ENCODE measurements around the gene RRM2. TPM values are rescaled to one million over a fixed set of nuclear protein-coding genes. Genes with fewer than 3 reads are reported as not detected.
"Not testable (repeated sequence)": the region's sequence is repeated elsewhere in the genome, so short reads cannot be mapped to it uniquely, and the experiment has no call there.

RRM2 gene
- total and polyA plus RNA-seq, 5 donors from 2014 or later: 7.9 to 25.8 (median 9.3) TPM

- not testable (repeated sequence) for ATAC-seq (ENCODE audit: low read depth in 2 of 2); H3K27ac Mint-ChIP-seq; H3K36me3 Mint-ChIP-seq; DNase-seq; H3K36me3 ChIP-seq (ENCODE audit: control insufficient read depth, insufficient read depth, low read length); H3K9me3 ChIP-seq (ENCODE audit: control insufficient read depth in 2 of 2, low read length in 2 of 2); H3K27ac ChIP-seq (ENCODE audit: insufficient read depth, low read length, poor library complexity, severe bottlenecking); H3K4me1 ChIP-seq (ENCODE audit: control insufficient read depth, insufficient read depth, low read length, poor library complexity, severe bottlenecking); H3K4me3 ChIP-seq (ENCODE audit: low read depth, low read length); H3K4me1 Mint-ChIP-seq; H3K9me3 Mint-ChIP-seq
- H3K27me3 ChIP-seq (ENCODE audit: control insufficient read depth, insufficient read depth, low read length): peaks cover 31% of the 10 kb centered on the region
- peaks cover 68% of the 10 kb centered on the region for H3K27me3 Mint-ChIP-seq
- H3K4me3 Mint-ChIP-seq: peak overlapping the region in 3 of 4 donors; percentile 25 to 83 (median 33)
Observed at GRCh38 chr2:10091889-10092244, 30.7 kb upstream of the RRM2 start.

- no peak for ATAC-seq (ENCODE audit: low read depth in 2 of 2)
- Mint-ChIP-seq H3K4me3 (no peak overlapping the region), H3K36me3 (peaks cover 3% of the 10 kb centered on the region), H3K27ac (no peak overlapping the region), H3K27me3 (peaks cover 51% of the 10 kb centered on the region), H3K9me3 (peaks cover 0 to 8% (median 0%) of the 10 kb centered on the region in 7 donors), H3K4me1 (peaks cover 0 to 7% (median 0%) of the 10 kb centered on the region in 4 donors)
- Histone ChIP-seq H3K27me3 (ENCODE audit: control insufficient read depth, insufficient read depth, low read length) (peaks cover 30% of the 10 kb centered on the region), H3K4me3 (ENCODE audit: low read depth, low read length) (no peak overlapping the region), H3K4me1 (ENCODE audit: control insufficient read depth, insufficient read depth, low read length, poor library complexity, severe bottlenecking) (peaks cover 5% of the 10 kb centered on the region), H3K27ac (ENCODE audit: insufficient read depth, low read length, poor library complexity, severe bottlenecking) (no peak overlapping the region), H3K9me3 (ENCODE audit: control insufficient read depth in 2 of 2, low read length in 2 of 2) (peaks cover 0 to 2% of the 10 kb centered on the region in 2 experiments), H3K36me3 (ENCODE audit: control insufficient read depth, insufficient read depth, low read length) (no peaks in the 10 kb centered on the region)
- DNase-seq: no peak
Observed at GRCh38 chr2:10094271-10094814, 28.2 kb upstream of the RRM2 start.

DNA sequence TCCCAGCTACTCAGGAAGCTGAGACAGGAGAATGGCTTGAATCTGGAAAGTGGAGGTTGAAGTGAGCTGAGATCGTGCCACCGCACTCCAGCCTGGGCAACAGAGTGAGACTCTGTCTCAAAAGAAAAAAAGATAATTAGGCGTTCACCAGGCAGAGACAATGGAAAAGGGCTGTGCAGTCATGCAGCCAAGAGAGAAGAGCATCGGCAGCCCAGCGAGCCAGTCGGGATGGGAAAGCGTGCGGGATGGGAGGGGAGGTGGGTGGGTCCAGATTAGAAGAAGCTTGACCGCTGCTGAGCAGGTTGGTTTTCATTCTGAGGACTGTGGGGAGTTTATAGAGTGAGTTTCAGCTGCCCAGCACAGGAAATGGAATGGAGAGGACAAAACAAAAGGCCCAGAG is 27.4 kb upstream of the RRM2 start:
- no peak for ATAC-seq (ENCODE audit: low read depth in 2 of 2)
- Mint-ChIP-seq H3K4me1 (peaks cover 0 to 7% (median 0%) of the 10 kb centered on the region in 4 donors), H3K27ac (no peak overlapping the region), H3K4me3 (no peak overlapping the region), H3K27me3 (peaks cover 43% of the 10 kb centered on the region), H3K9me3 (peaks cover 0 to 8% (median 0%) of the 10 kb centered on the region in 7 donors), H3K36me3 (peaks cover 3% of the 10 kb centered on the region)
- no peak overlapping the region for H3K4me3 ChIP-seq (ENCODE audit: low read depth, low read length)
- no peak overlapping the region for H3K27ac ChIP-seq (ENCODE audit: insufficient read depth, low read length, poor library complexity, severe bottlenecking)
- H3K27me3 ChIP-seq (ENCODE audit: control insufficient read depth, insufficient read depth, low read length): peaks cover 23% of the 10 kb centered on the region
- H3K36me3 ChIP-seq (ENCODE audit: control insufficient read depth, insufficient read depth, low read length): no peaks in the 10 kb centered on the region
- peaks cover 0 to 2% of the 10 kb centered on the region in 2 experiments for H3K9me3 ChIP-seq (ENCODE audit: control insufficient read depth in 2 of 2, low read length in 2 of 2)
- no peak for DNase-seq
- H3K4me1 ChIP-seq (ENCODE audit: control insufficient read depth, insufficient read depth, low read length, poor library complexity, severe bottlenecking): peaks cover 5% of the 10 kb centered on the region

DNA sequence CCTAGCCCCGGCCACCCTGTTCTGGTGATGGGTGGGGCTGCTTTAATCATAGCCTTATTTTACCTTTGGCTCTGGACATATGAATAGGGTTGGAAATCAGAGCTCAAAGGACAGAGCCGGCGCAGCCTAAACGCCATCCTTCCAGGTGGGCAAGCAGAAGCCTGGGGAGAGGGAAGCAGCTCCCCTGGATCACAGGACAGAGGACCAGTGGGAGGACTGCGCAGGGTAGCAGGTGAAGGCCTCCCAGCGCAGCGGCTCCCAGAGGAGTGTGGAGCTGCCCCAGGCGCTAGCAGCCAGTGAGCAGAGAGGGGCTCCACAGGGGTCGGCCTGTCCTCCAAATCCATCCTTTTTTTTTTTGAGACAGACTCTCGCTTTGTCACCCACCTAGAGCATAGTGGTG is 25.9 kb upstream of the RRM2 start:
- H3K4me3 ChIP-seq (ENCODE audit: low read depth, low read length): no peak overlapping the region
- Mint-ChIP-seq H3K9me3 (peaks cover 0 to 8% (median 0%) of the 10 kb centered on the region in 7 donors), H3K4me3 (no peak overlapping the region), H3K27me3 (peaks cover 32% of the 10 kb centered on the region), H3K36me3 (peaks cover 3% of the 10 kb centered on the region), H3K27ac (no peak overlapping the region), H3K4me1 (no peaks in the 10 kb centered on the region)
- no peak for ATAC-seq (ENCODE audit: low read depth in 2 of 2)
- H3K36me3 ChIP-seq (ENCODE audit: control insufficient read depth, insufficient read depth, low read length): no peaks in the 10 kb centered on the region
- no peak overlapping the region for H3K27ac ChIP-seq (ENCODE audit: insufficient read depth, low read length, poor library complexity, severe bottlenecking)
- H3K27me3 ChIP-seq (ENCODE audit: control insufficient read depth, insufficient read depth, low read length): peaks cover 17% of the 10 kb centered on the region
- H3K9me3 ChIP-seq (ENCODE audit: control insufficient read depth in 2 of 2, low read length in 2 of 2): peaks cover 0 to 2% of the 10 kb centered on the region in 2 experiments
- H3K4me1 ChIP-seq (ENCODE audit: control insufficient read depth, insufficient read depth, low read length, poor library complexity, severe bottlenecking): no peaks in the 10 kb centered on the region
- DNase-seq: no peak

- Histone ChIP-seq H3K36me3 (ENCODE audit: control insufficient read depth, insufficient read depth, low read length) (no peaks in the 10 kb centered on the region), H3K9me3 (ENCODE audit: control insufficient read depth in 2 of 2, low read length in 2 of 2) (peaks cover 0 to 2% of the 10 kb centered on the region in 2 experiments), H3K4me3 (ENCODE audit: low read depth, low read length) (no peak overlapping the region), H3K4me1 (ENCODE audit: control insufficient read depth, insufficient read depth, low read length, poor library complexity, severe bottlenecking) (no peaks in the 10 kb centered on the region), H3K27me3 (ENCODE audit: control insufficient read depth, insufficient read depth, low read length) (peaks cover 11% of the 10 kb centered on the region), H3K27ac (ENCODE audit: insufficient read depth, low read length, poor library complexity, severe bottlenecking) (no peak overlapping the region)
- H3K27ac Mint-ChIP-seq: no peak overlapping the region
- H3K4me1 Mint-ChIP-seq: no peaks in the 10 kb centered on the region
- no peak overlapping the region for H3K4me3 Mint-ChIP-seq
- peaks cover 3% of the 10 kb centered on the region for H3K36me3 Mint-ChIP-seq
- peaks cover 23% of the 10 kb centered on the region for H3K27me3 Mint-ChIP-seq
- peaks cover 0 to 1% (median 0%) of the 10 kb centered on the region in 7 donors for H3K9me3 Mint-ChIP-seq
- ATAC-seq (ENCODE audit: low read depth in 2 of 2) (peak; percentile 50 to 53), DNase-seq (no peak)
Observed at GRCh38 chr2:10097352-10098148, 25.0 kb upstream of the RRM2 start.

DNA sequence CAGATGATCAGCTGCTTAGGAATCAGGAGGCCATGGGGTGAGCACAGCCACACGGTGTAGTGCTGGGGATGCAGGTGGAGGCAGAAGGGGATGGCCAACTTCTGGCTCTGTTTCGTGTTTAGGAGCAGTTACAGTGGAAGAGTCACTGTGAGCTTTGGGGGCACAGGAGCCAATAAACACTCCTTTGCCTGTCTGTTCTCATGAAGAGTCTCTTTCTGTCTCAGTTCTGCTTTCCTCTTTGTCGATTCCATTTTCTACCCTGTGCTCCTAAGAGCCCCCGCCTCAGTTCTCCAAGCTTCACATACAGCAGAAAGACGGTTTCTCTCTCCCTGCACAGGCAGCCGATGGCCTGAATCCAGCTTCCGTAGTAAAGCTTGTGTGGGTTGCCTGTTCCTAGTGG is 21.0 kb upstream of the RRM2 start:
- H3K9me3 Mint-ChIP-seq: peaks cover 0 to 3% (median 0%) of the 10 kb centered on the region in 7 donors
- Histone ChIP-seq H3K9me3 (ENCODE audit: control insufficient read depth in 2 of 2, low read length in 2 of 2) (no peaks in the 10 kb centered on the region), H3K4me3 (ENCODE audit: low read depth, low read length) (no peak overlapping the region), H3K27me3 (ENCODE audit: control insufficient read depth, insufficient read depth, low read length) (no peaks in the 10 kb centered on the region), H3K36me3 (ENCODE audit: control insufficient read depth, insufficient read depth, low read length) (no peaks in the 10 kb centered on the region), H3K4me1 (ENCODE audit: control insufficient read depth, insufficient read depth, low read length, poor library complexity, severe bottlenecking) (no peaks in the 10 kb centered on the region), H3K27ac (ENCODE audit: insufficient read depth, low read length, poor library complexity, severe bottlenecking) (no peak overlapping the region)
- H3K4me1 Mint-ChIP-seq: peaks cover 0 to 4% (median 0%) of the 10 kb centered on the region in 4 donors
- no peak overlapping the region for H3K4me3 Mint-ChIP-seq
- ATAC-seq (ENCODE audit: low read depth in 2 of 2): no peak
- no peak for DNase-seq
- H3K36me3 Mint-ChIP-seq: peaks cover 3% of the 10 kb centered on the region
- no peaks in the 10 kb centered on the region for H3K27me3 Mint-ChIP-seq
- H3K27ac Mint-ChIP-seq: no peak overlapping the region

- Histone ChIP-seq H3K27me3 (ENCODE audit: control insufficient read depth, insufficient read depth, low read length) (no peaks in the 10 kb centered on the region), H3K4me3 (ENCODE audit: low read depth, low read length) (no peak overlapping the region), H3K9me3 (ENCODE audit: control insufficient read depth in 2 of 2, low read length in 2 of 2) (no peaks in the 10 kb centered on the region), H3K36me3 (ENCODE audit: control insufficient read depth, insufficient read depth, low read length) (no peaks in the 10 kb centered on the region), H3K4me1 (ENCODE audit: control insufficient read depth, insufficient read depth, low read length, poor library complexity, severe bottlenecking) (no peaks in the 10 kb centered on the region), H3K27ac (ENCODE audit: insufficient read depth, low read length, poor library complexity, severe bottlenecking) (no peak overlapping the region)
- H3K27ac Mint-ChIP-seq: no peak overlapping the region
- peaks cover 3% of the 10 kb centered on the region for H3K36me3 Mint-ChIP-seq
- no peaks in the 10 kb centered on the region for H3K27me3 Mint-ChIP-seq
- no peak overlapping the region for H3K4me3 Mint-ChIP-seq
- peaks cover 0 to 8% (median 3%) of the 10 kb centered on the region in 7 donors for H3K9me3 Mint-ChIP-seq
- ATAC-seq (ENCODE audit: low read depth in 2 of 2): no peak
- H3K4me1 Mint-ChIP-seq: peaks cover 0 to 4% (median 0%) of the 10 kb centered on the region in 4 donors
- no peak for DNase-seq
Observed at GRCh38 chr2:10103179-10103578, 19.4 kb upstream of the RRM2 start.

- H3K4me3 ChIP-seq (ENCODE audit: low read depth, low read length); H3K27ac Mint-ChIP-seq; H3K27me3 ChIP-seq (ENCODE audit: control insufficient read depth, insufficient read depth, low read length); H3K4me1 Mint-ChIP-seq; DNase-seq; H3K36me3 ChIP-seq (ENCODE audit: control insufficient read depth, insufficient read depth, low read length); H3K36me3 Mint-ChIP-seq; H3K4me3 Mint-ChIP-seq; H3K4me1 ChIP-seq (ENCODE audit: control insufficient read depth, insufficient read depth, low read length, poor library complexity, severe bottlenecking); H3K9me3 Mint-ChIP-seq; H3K27ac ChIP-seq (ENCODE audit: insufficient read depth, low read length, poor library complexity, severe bottlenecking); H3K9me3 ChIP-seq (ENCODE audit: control insufficient read depth in 2 of 2, low read length in 2 of 2); ATAC-seq (ENCODE audit: low read depth in 2 of 2); H3K27me3 Mint-ChIP-seq: not testable (repeated sequence)
Observed at GRCh38 chr2:10104906-10105305, 17.6 kb upstream of the RRM2 start.

Data from CD4-positive, CD25-positive, alpha-beta regulatory T cell (primary cell).